IPS-NIHi7 (cell line): ENCODE measurements around the gene ATP1B3.
"Not testable (repeated sequence)": the region's sequence is repeated elsewhere in the genome, so short reads cannot be mapped to it uniquely, and the experiment has no call there.

ENCODE experiments used
- DNase-seq: peaks from one replicate; pipeline ENCODE4 v3.0.0; 2012; ENCODE audit warnings: mixed read lengths; ENCODE audit errors: extremely low spot score

ATP1B3 gene

GRCh38 chr3:141860086-141860669 lies 16.3 kb upstream of the ATP1B3 start:
- DNase-seq, result no peak

GRCh38 chr3:141860766-141861513 lies 15.5 kb upstream of the ATP1B3 start:
- DNase-seq, result no peak

- DNase-seq, result no peak
These were observed 14.1 kb upstream of the ATP1B3 start for GRCh38 chr3:141862279-141862816.

GRCh38 chr3:141863491-141863890 lies 13.0 kb upstream of the ATP1B3 start:
- DNase-seq, result no peak

GRCh38 chr3:141864281-141864970 lies 12.0 kb upstream of the ATP1B3 start:
- no peak for DNase-seq

GRCh38 chr3:141865101-141865500 lies 11.3 kb upstream of the ATP1B3 start:
- DNase-seq, result no peak

GRCh38 chr3:141870091-141870687 lies 6.3 kb upstream of the ATP1B3 start:
- DNase-seq, result no peak

GRCh38 chr3:141875374-141875892 lies 1.0 kb upstream of the ATP1B3 start:
- peak; percentile 81 for DNase-seq

- DNase-seq, result peak; percentile 52
These were observed 506 bp upstream of the ATP1B3 start for GRCh38 chr3:141875893-141876380.

- DNase-seq, result peak; percentile 31
These were observed 613 bp downstream of the ATP1B3 start for GRCh38 chr3:141876891-141877621.

GRCh38 chr3:141877911-141878310 lies 1.5 kb downstream of the ATP1B3 start:
- DNase-seq, result no peak

GRCh38 chr3:141878326-141878725 lies 1.9 kb downstream of the ATP1B3 start:
- no peak for DNase-seq

- DNase-seq, result no peak
These were observed 2.4 kb downstream of the ATP1B3 start for GRCh38 chr3:141878817-141879216.

GRCh38 chr3:141881702-141882101 lies 5.3 kb downstream of the ATP1B3 start:
- no peak for DNase-seq

GRCh38 chr3:141887051-141887450 lies 10.6 kb downstream of the ATP1B3 start:
- no peak for DNase-seq

- not testable (repeated sequence) for DNase-seq
These were observed 12.1 kb downstream of the ATP1B3 start for GRCh38 chr3:141888548-141888947.

GRCh38 chr3:141894524-141895176 lies 18.2 kb downstream of the ATP1B3 start:
- no peak for DNase-seq

GRCh38 chr3:141895731-141896130 lies 19.3 kb downstream of the ATP1B3 start:
- DNase-seq, result no peak

GRCh38 chr3:141898908-141899307 lies 22.5 kb downstream of the ATP1B3 start:
- DNase-seq, result no peak

- no peak for DNase-seq
These were observed 23.9 kb downstream of the ATP1B3 start for GRCh38 chr3:141900343-141900742.

- no peak for DNase-seq
These were observed 25.5 kb downstream of the ATP1B3 start for GRCh38 chr3:141901914-141902313.
